Measurements from ENCODE around the gene FCAMR.

Gene FCAMR

GRCh38 chr1:206921772-206922265 lies 48.4 kb downstream of the FCAMR start, which contains the start of gene FCMR:
TSS of gene FCMR (minus strand) at chr1:206921941. CDS start at chr1:206921854, 87 bp downstream.
- Histone ChIP-seq H3K27ac (ENCODE audit: extremely low read depth, low read depth, low read length) (no peak within 1 kb of the TSS), H3K4me1 (ENCODE audit: control insufficient read depth, insufficient read depth, low read length) (no peaks in the 10 kb centered on the region), H3K36me3 (ENCODE audit: control insufficient read depth in 2 of 2, insufficient read depth in 1 of 2, low read length in 2 of 2) (no peaks in the 10 kb centered on the region), H3K4me3 (ENCODE audit: low read depth, low read length) (no peak within 1 kb of the TSS), H3K9me3 (ENCODE audit: control insufficient read depth, insufficient read depth, low read depth, low read length) (no peaks in the 10 kb centered on the region)
- TF ChIP-seq ZNF639 (tag by site-specific recombination; IDR thresholded peaks at IDR 0.05) (no peak), ZNF76 (tag by site-specific recombination; IDR thresholded peaks at IDR 0.05; ENCODE audit: borderline replicate concordance, low read depth) (no peak), CTCF (tag by site-specific recombination; IDR thresholded peaks at IDR 0.05) (no peak), ZNF398 (tag by site-specific recombination; IDR thresholded peaks at IDR 0.05) (no peak), ZNF19 (tag by site-specific recombination; IDR thresholded peaks at IDR 0.05; ENCODE audit: low read depth) (no peak), ZNF10 (tag by site-specific recombination; IDR thresholded peaks at IDR 0.05) (no peak)
- POLR2A ChIA-PET: no interaction called here
- CTCF ChIA-PET: interaction anchor here (0.6 to 2.4 kb wide), 8 partner anchors 9 to 258 kb away, joined by 3 to 13 read pairs (median 4); no protein-coding TSS in a partner anchor

- CTCF ChIA-PET: interaction anchor here (0.6 to 1.8 kb wide), 7 partner anchors 12 to 311 kb away, joined by 3 to 7 read pairs (median 3); partner anchors contain the start of gene IL20
- H3K4me1 ChIP-seq (ENCODE audit: control insufficient read depth, insufficient read depth, low read length): no peaks in the 10 kb centered on the region
- POLR2A ChIA-PET: no interaction called here
- TF ChIP-seq ZNF624 (tag by site-specific recombination; IDR thresholded peaks at IDR 0.05) (no peak), ZNF701 (tag by site-specific recombination; IDR thresholded peaks at IDR 0.05) (no peak), SCRT1 (tag by site-specific recombination; IDR thresholded peaks at IDR 0.05; ENCODE audit: borderline replicate concordance) (no peak), ZNF324 (tag by site-specific recombination; IDR thresholded peaks at IDR 0.05) (no peak), ZBTB21 (tag by site-specific recombination; IDR thresholded peaks at IDR 0.05) (no peak)
- H3K36me3 ChIP-seq (ENCODE audit: control insufficient read depth in 2 of 2, insufficient read depth in 1 of 2, low read length in 2 of 2): no peaks in the 10 kb centered on the region
- no peak overlapping the region for H3K27ac ChIP-seq (ENCODE audit: extremely low read depth, low read depth, low read length)
- H3K9me3 ChIP-seq (ENCODE audit: control insufficient read depth, insufficient read depth, low read depth, low read length): no peaks in the 10 kb centered on the region
- no peak overlapping the region for H3K4me3 ChIP-seq (ENCODE audit: low read depth, low read length)
Observed at GRCh38 chr1:206918076-206918475, 52.2 kb downstream of the FCAMR start.

GRCh38 chr1:206916000-206916709 lies 54.1 kb downstream of the FCAMR start:
- no peaks in the 10 kb centered on the region for H3K36me3 ChIP-seq (ENCODE audit: control insufficient read depth in 2 of 2, insufficient read depth in 1 of 2, low read length in 2 of 2)
- no peak overlapping the region for H3K27ac ChIP-seq (ENCODE audit: extremely low read depth, low read depth, low read length)
- H3K9me3 ChIP-seq (ENCODE audit: control insufficient read depth, insufficient read depth, low read depth, low read length): no peaks in the 10 kb centered on the region
- no peaks in the 10 kb centered on the region for H3K4me1 ChIP-seq (ENCODE audit: control insufficient read depth, insufficient read depth, low read length)
- no peak for TF ChIP-seq MYNN (tag by site-specific recombination; IDR thresholded peaks at IDR 0.05; ENCODE audit: borderline replicate concordance)
- TF ChIP-seq ZNF155 (tag by site-specific recombination; IDR thresholded peaks at IDR 0.05): no peak
- TF ChIP-seq ZFP3 (tag by site-specific recombination; IDR thresholded peaks at IDR 0.05; ENCODE audit: low read depth): no peak
- TF ChIP-seq TSHZ1 (tag by site-specific recombination; IDR thresholded peaks at IDR 0.05; ENCODE audit: borderline replicate concordance): no peak
- no peak for TF ChIP-seq ZNF133 (tag by site-specific recombination; IDR thresholded peaks at IDR 0.05)
- TF ChIP-seq ZNF121 (tag by site-specific recombination; IDR thresholded peaks at IDR 0.05): no peak
- ChIA-PET CTCF (interaction anchor here (0.5 to 2.3 kb wide), 9 partner anchors 19 to 282 kb away, joined by 3 to 12 read pairs (median 4); partner anchors contain the start of gene IL20), POLR2A (no interaction called here)
- H3K4me3 ChIP-seq (ENCODE audit: low read depth, low read length): no peak overlapping the region

All from HEK293 (cell line).